Chondrocyte (in vitro differentiated cells): ENCODE measurements around the gene TRIM72. TPM values are rescaled to one million over a fixed set of nuclear protein-coding genes. Genes with fewer than 3 reads are reported as not detected.

Experiments used
- DNase-seq: peaks from one replicate; pipeline ENCODE4 v3.0.0; 2021; ENCODE audit warnings: mixed read lengths, low spot score
- H3K27ac Mint-ChIP-seq: one replicate; pipeline ENCODE4 v1.8.0; 2021; ENCODE audit warnings: mild to moderate bottlenecking, moderate library complexity, mixed read lengths; ENCODE audit not compliant: unreplicated experiment
- H3K27me3 Mint-ChIP-seq: 2 replicates; pipeline ENCODE4 v1.8.0; 2021; ENCODE audit warnings: low read depth, mixed read lengths
- H3K36me3 Mint-ChIP-seq: 2 replicates; pipeline ENCODE4 v1.8.0; 2021; ENCODE audit warnings: low read depth, mixed read lengths
- H3K4me1 Mint-ChIP-seq: 2 replicates; pipeline ENCODE4 v1.8.0; 2021; ENCODE audit warnings: low read depth, mild to moderate bottlenecking, mixed read lengths
- H3K4me3 Mint-ChIP-seq: one replicate; pipeline ENCODE4 v1.8.0; 2021; ENCODE audit warnings: mild to moderate bottlenecking, moderate library complexity, mixed read lengths; ENCODE audit not compliant: unreplicated experiment
- H3K9me3 Mint-ChIP-seq: 2 replicates; pipeline ENCODE4 v1.8.0; 2021; ENCODE audit warnings: low read depth, mixed read lengths
- total RNA-seq: library from RNA; stranded (reverse); gene quantifications from 3 replicates; pipeline ENCODE4 v1.2.1, GENCODE V29; 2021
- TF ChIP-seq, protein P1 (sequence below): fragments of 200-600 bp; sonication (generic); IDR thresholded peaks from 2 replicates; pipeline ENCODE4 v1.5.0; 2021; ENCODE audit warnings: antibody characterized with exemption, mild to moderate bottlenecking, moderate library complexity

The TRIM72 gene
- total RNA-seq, 1 donor from 2014 or later, result not detected

DNA sequence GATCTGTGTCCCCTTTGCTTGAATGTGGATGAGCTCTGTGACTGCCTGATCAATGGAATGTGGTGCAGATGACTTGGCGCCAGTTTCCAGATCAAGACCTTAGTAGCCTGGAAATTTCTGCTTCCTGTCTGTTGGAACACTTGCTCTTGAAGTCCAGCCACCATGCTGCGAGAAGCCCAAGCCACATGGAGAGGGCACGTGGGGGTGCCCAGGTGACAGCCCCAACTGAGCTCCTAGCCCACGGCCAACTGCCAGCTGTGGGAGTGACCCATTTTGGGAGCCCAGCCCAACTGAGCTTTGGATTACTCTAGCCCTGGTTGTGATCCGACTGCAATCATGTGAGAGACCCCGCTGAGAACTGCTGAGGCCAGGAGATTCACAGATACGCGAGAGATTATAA is 42.5 kb downstream of the TRIM72 start:
- peaks cover 31% of the 10 kb centered on the region for H3K27me3 Mint-ChIP-seq
- H3K36me3 Mint-ChIP-seq, result no peaks in the 10 kb centered on the region
- no peaks in the 10 kb centered on the region for H3K9me3 Mint-ChIP-seq
- TF ChIP-seq, protein P1, sequence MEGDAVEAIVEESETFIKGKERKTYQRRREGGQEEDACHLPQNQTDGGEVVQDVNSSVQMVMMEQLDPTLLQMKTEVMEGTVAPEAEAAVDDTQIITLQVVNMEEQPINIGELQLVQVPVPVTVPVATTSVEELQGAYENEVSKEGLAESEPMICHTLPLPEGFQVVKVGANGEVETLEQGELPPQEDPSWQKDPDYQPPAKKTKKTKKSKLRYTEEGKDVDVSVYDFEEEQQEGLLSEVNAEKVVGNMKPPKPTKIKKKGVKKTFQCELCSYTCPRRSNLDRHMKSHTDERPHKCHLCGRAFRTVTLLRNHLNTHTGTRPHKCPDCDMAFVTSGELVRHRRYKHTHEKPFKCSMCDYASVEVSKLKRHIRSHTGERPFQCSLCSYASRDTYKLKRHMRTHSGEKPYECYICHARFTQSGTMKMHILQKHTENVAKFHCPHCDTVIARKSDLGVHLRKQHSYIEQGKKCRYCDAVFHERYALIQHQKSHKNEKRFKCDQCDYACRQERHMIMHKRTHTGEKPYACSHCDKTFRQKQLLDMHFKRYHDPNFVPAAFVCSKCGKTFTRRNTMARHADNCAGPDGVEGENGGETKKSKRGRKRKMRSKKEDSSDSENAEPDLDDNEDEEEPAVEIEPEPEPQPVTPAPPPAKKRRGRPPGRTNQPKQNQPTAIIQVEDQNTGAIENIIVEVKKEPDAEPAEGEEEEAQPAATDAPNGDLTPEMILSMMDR, result no peak
- no peak overlapping the region for H3K27ac Mint-ChIP-seq
- no peak for DNase-seq
- no peaks in the 10 kb centered on the region for H3K4me1 Mint-ChIP-seq
- H3K4me3 Mint-ChIP-seq, result no peak overlapping the region

DNA sequence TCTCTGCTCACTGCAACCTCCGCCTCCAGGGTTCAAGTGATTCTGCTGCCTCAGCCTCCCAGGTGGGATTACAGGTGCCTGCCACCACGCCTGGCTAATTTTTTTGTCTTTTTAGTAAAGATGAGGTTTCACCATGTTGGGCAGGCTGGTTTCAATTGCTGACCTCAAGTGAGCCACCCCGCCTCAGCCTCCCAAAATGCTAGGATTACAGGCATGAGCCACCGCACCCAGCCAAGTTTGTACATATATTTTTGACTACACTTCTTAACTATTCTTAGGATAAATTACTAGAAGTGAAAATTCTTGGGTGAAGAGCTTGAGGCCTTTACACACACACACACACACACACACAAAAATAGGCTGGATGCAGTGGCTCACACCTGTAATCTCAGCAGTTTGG is 44.4 kb downstream of the TRIM72 start:
- Mint-ChIP-seq H3K4me3 (no peak overlapping the region), H3K27me3 (peaks cover 31% of the 10 kb centered on the region), H3K36me3 (no peaks in the 10 kb centered on the region), H3K4me1 (no peaks in the 10 kb centered on the region), H3K9me3 (no peaks in the 10 kb centered on the region), H3K27ac (no peak overlapping the region)
- DNase-seq, result no peak
- TF ChIP-seq, protein P1, result no peak

DNA sequence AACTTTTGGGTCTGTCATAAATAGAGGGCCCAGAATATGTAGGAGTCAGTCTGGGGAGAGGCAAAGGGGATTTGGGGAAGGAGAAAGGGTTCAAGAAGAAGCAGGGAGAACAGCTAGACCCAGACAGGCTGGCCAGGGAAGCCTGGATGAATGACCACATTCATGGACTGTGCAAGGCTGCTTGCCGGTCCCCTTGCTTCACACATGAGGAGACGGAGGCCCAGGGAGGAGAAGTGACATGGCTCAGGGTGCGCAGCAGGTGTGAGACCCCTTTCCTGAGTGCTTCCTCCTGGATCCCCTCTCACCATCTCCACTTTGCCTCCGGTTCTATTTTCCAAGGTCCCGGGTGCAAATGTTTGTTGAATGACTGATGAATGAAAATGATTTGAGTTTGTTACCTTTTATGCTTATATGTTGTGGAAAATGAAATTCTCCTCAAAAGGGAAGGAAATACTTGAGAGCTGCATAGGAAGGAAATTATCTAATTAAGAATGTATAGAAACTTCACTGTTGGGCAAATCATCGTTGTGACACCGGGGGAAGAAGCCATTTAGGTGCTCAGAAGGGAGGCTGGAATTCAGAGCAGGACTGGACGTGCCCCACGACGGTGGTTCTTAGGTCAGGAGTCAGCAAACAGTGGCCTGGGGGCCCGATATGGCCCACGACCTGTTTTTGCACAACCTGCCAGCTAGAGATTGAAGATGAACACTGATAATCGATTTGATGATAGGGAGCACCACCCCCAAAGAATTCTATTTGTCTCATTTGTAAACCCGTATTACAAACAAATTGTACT is 46.4 kb downstream of the TRIM72 start:
- Mint-ChIP-seq H3K27me3 (peaks cover 23% of the 10 kb centered on the region), H3K4me1 (no peaks in the 10 kb centered on the region), H3K36me3 (no peaks in the 10 kb centered on the region), H3K9me3 (no peaks in the 10 kb centered on the region), H3K27ac (no peak overlapping the region), H3K4me3 (no peak overlapping the region)
- TF ChIP-seq, protein P1, result no peak
- no peak for DNase-seq

DNA sequence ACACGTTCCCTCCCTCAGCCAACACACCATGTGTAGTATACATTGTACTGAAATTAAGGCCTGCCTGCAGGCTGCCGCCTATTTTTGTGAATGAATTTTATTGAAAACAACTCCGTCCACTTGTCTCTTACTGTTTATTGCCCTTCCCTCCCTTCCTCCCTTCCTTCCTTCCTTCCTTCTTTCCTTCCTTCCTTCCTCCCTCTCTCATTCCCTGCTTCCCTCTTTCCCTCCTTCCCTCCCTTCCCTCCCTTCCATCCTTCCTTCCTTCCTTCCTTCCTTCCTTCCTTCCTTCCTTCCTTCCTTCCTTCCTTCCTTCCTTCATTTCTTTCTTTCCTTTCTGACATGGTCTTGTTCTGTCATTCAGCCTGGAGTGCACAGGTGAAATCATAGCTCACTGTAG is 48.2 kb downstream of the TRIM72 start:
- H3K27me3 Mint-ChIP-seq, result peaks cover 22% of the 10 kb centered on the region
- TF ChIP-seq, protein P1, result no peak

DNA sequence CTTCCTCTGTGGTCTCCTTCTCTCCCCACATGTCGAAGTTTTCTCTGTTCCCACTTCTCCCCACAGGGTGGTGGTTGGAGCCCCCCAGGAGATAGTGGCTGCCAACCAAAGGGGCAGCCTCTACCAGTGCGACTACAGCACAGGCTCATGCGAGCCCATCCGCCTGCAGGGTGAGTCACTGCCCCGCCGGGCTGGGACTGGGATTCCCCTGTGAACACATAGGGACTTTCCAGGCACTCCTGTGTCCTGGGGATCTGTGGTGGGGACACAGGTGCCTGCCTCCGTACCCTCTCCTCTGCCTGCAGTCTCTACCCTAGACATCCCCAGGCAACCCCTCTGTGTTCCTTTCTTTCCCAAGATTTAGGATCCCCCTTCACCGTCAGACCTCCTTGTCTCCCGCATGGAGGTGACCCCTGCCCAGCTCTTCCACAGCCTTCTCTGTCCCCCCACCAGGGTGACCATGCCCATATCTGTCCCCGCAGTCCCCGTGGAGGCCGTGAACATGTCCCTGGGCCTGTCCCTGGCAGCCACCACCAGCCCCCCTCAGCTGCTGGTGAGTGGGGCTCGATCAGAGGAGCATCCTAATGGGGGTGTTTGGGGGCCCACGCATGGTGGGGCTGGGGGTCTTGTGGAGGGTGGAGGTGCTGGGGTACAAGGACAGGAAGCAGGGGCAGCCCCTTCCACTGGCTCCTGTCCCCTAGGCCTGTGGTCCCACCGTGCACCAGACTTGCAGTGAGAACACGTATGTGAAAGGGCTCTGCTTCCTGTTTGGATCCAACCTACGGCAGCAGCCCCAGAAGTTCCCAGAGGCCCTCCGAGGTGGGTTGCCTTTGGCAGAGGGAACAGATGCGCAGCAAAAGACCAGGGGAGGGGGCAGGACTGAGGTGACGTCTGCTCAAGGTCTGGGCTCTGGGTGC is 51.7 kb downstream of the TRIM72 start:
- peaks cover 34% of the 10 kb centered on the region for H3K27me3 Mint-ChIP-seq
- no peaks in the 10 kb centered on the region for H3K4me1 Mint-ChIP-seq
- no peak for DNase-seq
- no peak overlapping the region for H3K27ac Mint-ChIP-seq
- H3K9me3 Mint-ChIP-seq, result no peaks in the 10 kb centered on the region
- no peak overlapping the region for H3K4me3 Mint-ChIP-seq
- H3K36me3 Mint-ChIP-seq, result no peaks in the 10 kb centered on the region
- TF ChIP-seq, protein P1, result no peak

More for the DNA sequence above, 48.2 kb downstream of the TRIM72 start:
- H3K4me1 Mint-ChIP-seq, result no peaks in the 10 kb centered on the region
- DNase-seq, result no peak
- no peak overlapping the region for H3K27ac Mint-ChIP-seq
- H3K9me3 Mint-ChIP-seq, result no peaks in the 10 kb centered on the region
- no peak overlapping the region for H3K4me3 Mint-ChIP-seq
- H3K36me3 Mint-ChIP-seq, result no peaks in the 10 kb centered on the region
